B cell (primary cell): ENCODE results near the gene NDUFV3. TPM values are rescaled to one million over a fixed set of nuclear protein-coding genes. Genes with fewer than 3 reads are reported as not detected.

ENCODE experiments used
- ATAC-seq: fragments of 200-7000 bp; cut with Tn5 transposase; one replicate; pipeline ENCODE4 v1.10.0; 2021; ENCODE audit warnings: low read depth, mild to moderate bottlenecking, moderate number of reproducible peaks, moderate library complexity
- CTCF ChIA-PET: fragments of 350-600 bp; sonication (Branson Sonifier 250); formaldehyde crosslinking; loops from one replicate; lab custom pipeline; 2021; ENCODE audit warnings: antibody characterized with exemption, inconsistent platforms; lab: Charles Lee
- POLR2A ChIA-PET: fragments of 350-600 bp; sonication (Branson Sonifier 250); formaldehyde crosslinking; loops from one replicate; lab custom pipeline; 2021; ENCODE audit warnings: antibody characterized with exemption; lab: Charles Lee
- DNase-seq: peaks from one replicate; pipeline ENCODE4 v3.0.0; 2013
- H2AFZ ChIP-seq: 2 replicates; pipeline ENCODE4 v1.6.1; 2012; ENCODE audit warnings: mild to moderate bottlenecking, low read depth, low read length; ENCODE audit not compliant: insufficient read depth, poor library complexity, severe bottlenecking
- H3K27ac ChIP-seq, 2 donors: 1 replicate in 1 of 2; 2 replicates in 1 of 2; pipeline ENCODE4 v1.5.1; 2012 to 2013; ENCODE audit warnings: low read length in 2 of 2, mild to moderate bottlenecking in 2 of 2, moderate library complexity in 1 of 2
- H3K27me3 ChIP-seq, 4 experiments: fragments of 200-600 bp in 1 of 4; sonication (generic) in 1 of 4; replicated peaks in 1 of 4; 1 replicate in 2 of 4; 2 replicates in 2 of 4; pipeline versions ENCODE4 v1.6.1 to v1.7.0; 2013 to 2016; ENCODE audit warnings: low read length in 3 of 4, mild to moderate bottlenecking in 2 of 4, mixed read lengths in 1 of 4, moderate library complexity in 1 of 4; ENCODE audit not compliant: insufficient read depth in 4 of 4, control insufficient read depth in 3 of 4; ENCODE audit errors: control extremely low read depth in 1 of 4
- H3K36me3 ChIP-seq, 2 experiments: replicated peaks in 1 of 2; 1 replicate in 1 of 2; 2 replicates in 1 of 2; pipeline versions ENCODE4 v1.6.1 to v1.7.1; 2013; ENCODE audit warnings: low read length in 1 of 2; ENCODE audit not compliant: insufficient read depth in 2 of 2, control insufficient read depth in 1 of 2; ENCODE audit errors: control extremely low read depth in 1 of 2, extremely low read depth in 1 of 2
- H3K4me1 ChIP-seq, 2 donors: fragments of 200-600 bp in 1 of 2; sonication (generic) in 1 of 2; 1 replicate in 1 of 2; 2 replicates in 1 of 2; pipeline versions ENCODE4 v1.5.1 to v1.6.1; 2013 to 2017; ENCODE audit warnings: low read length in 2 of 2; ENCODE audit not compliant: control insufficient read depth in 2 of 2, insufficient read depth in 2 of 2
- H3K4me2 ChIP-seq: replicated peaks from 2 replicates; pipeline ENCODE3; 2012; ENCODE audit warnings: mild to moderate bottlenecking, low read depth, low read length; ENCODE audit not compliant: poor library complexity, severe bottlenecking
- H3K4me3 ChIP-seq, 5 experiments: fragments of 200-600 bp in 1 of 5; sonication (generic) in 1 of 5; 1 replicate in 3 of 5; 2 replicates in 2 of 5; pipeline versions ENCODE4 v1.5.1 to v1.7.0; 2011 to 2016; ENCODE audit warnings: low read length in 4 of 5, mild to moderate bottlenecking in 4 of 5, low read depth in 2 of 5, control low read depth in 1 of 5, moderate library complexity in 1 of 5; ENCODE audit not compliant: insufficient read depth in 1 of 5; ENCODE audit errors: control extremely low read depth in 1 of 5, extremely low read depth in 1 of 5
- H3K79me2 ChIP-seq: fragments of 200-600 bp; sonication (generic); one replicate; pipeline ENCODE4 v1.6.0; 2016; ENCODE audit warnings: low read length; ENCODE audit not compliant: control insufficient read depth, insufficient read depth
- H3K9ac ChIP-seq: fragments of 200-600 bp; sonication (generic); 2 replicates; pipeline ENCODE4 v1.6.1; 2017; ENCODE audit warnings: mild to moderate bottlenecking, low read length, moderate library complexity
- H3K9me3 ChIP-seq, 3 donors: one replicate each; pipeline versions ENCODE4 v1.6.1 to v1.7.1; 2013; ENCODE audit warnings: low read length in 2 of 3; ENCODE audit not compliant: control insufficient read depth in 2 of 3, insufficient read depth in 1 of 3; ENCODE audit errors: control extremely low read depth in 1 of 3
- H4K20me1 ChIP-seq: 2 replicates; pipeline ENCODE4 v1.6.0; 2012; ENCODE audit warnings: mild to moderate bottlenecking, low read length; ENCODE audit not compliant: insufficient read depth, control insufficient read depth, poor library complexity, severe bottlenecking
- H3K27ac Mint-ChIP-seq: one replicate; pipeline ENCODE4 v1.8.0; 2021; ENCODE audit warnings: mixed read lengths
- H3K27me3 Mint-ChIP-seq: one replicate; pipeline ENCODE4 v1.8.0; 2021; ENCODE audit warnings: mixed read lengths
- H3K4me1 Mint-ChIP-seq: one replicate; pipeline ENCODE4 v1.8.0; 2021; ENCODE audit warnings: mixed read lengths
- H3K4me3 Mint-ChIP-seq: one replicate; pipeline ENCODE4 v1.8.0; 2021; ENCODE audit warnings: mixed read lengths
- H3K9me3 Mint-ChIP-seq: one replicate; pipeline ENCODE4 v1.8.0; 2022; ENCODE audit warnings: mixed read lengths; ENCODE audit not compliant: insufficient read depth
- CTCF ChIP-seq: fragments of 200-600 bp; IDR thresholded peaks from one replicate; pipeline ENCODE4 v1.8.0; 2022; ENCODE audit warnings: antibody characterized with exemption, mild to moderate bottlenecking
- EZH2 ChIP-seq: IDR thresholded peaks from 2 replicates; pipeline ENCODE4 v1.6.1; 2012; ENCODE audit warnings: borderline replicate concordance, low read depth, mild to moderate bottlenecking, moderate library complexity, low read length; ENCODE audit not compliant: insufficient read depth, poor library complexity, severe bottlenecking
- WGBS: methylation state at CpG from one replicate; pipeline ENCODE4 v1.1.5; 2013; ENCODE audit warnings: missing lambda C conversion rate; ENCODE audit not compliant: insufficient coverage; 5-methylcytosine and 5-hydroxymethylcytosine counted together
- intact Hi-C: fragments of 100-400 bp; cut with micrococcal nuclease; formaldehyde crosslinking; loops from one replicate; pipeline ENCODE4 v1.10.0; 2022
- polyA plus RNA-seq: library from polyadenylated mRNA; depleted of rRNA; stranded (reverse); fragments of >200 nt; gene quantifications from 2 replicates; pipeline ENCODE4 v1.2.3, GENCODE V29; 2012
- total RNA-seq, 2 donors: library from RNA; stranded (reverse); fragments of 120-200 nt in 1 of 2; gene quantifications; 1 replicate in 1 of 2; 2 replicates in 1 of 2; pipeline versions ENCODE4 v1.2.3 to v1.2.4, GENCODE V29; 2013 to 2022

Gene NDUFV3
- total and polyA plus RNA-seq, 2 donors (not counting 1 experiment from before 2014, with no cell fraction given) = 14.0 to 29.7 TPM

GRCh38 chr21:42850463-42850862 is 42.6 kb upstream of the NDUFV3 start:
- no peak overlapping the region for H3K27ac Mint-ChIP-seq
- 99% methylated on average over 10 of the region's 10 CpGs for WGBS

GRCh38 chr21:42850866-42851391 is 42.2 kb upstream of the NDUFV3 start:
- CTCF ChIA-PET = no interaction called here
- peaks cover 0 to 73% of the 10 kb centered on the region in 2 experiments for H3K36me3 ChIP-seq
- no peak overlapping the region for H3K4me3 ChIP-seq
- Mint-ChIP-seq H3K4me3 (no peak overlapping the region), H3K27me3 (no peaks in the 10 kb centered on the region), H3K9me3 (no peaks in the 10 kb centered on the region), H3K4me1 (no peaks in the 10 kb centered on the region), H3K27ac (no peak overlapping the region)
- WGBS = 76% methylated on average over 21 of the region's 21 CpGs
- peaks cover 6% of the 10 kb centered on the region for H3K79me2 ChIP-seq
- peaks cover 0 to 3% (median 0%) of the 10 kb centered on the region in 3 donors for H3K9me3 ChIP-seq
- intact Hi-C loops = no loop called here
- no peak overlapping the region for H3K27ac ChIP-seq
- peak; percentile 54 for DNase-seq
- H2AFZ ChIP-seq = no peak overlapping the region
- no peak overlapping the region for H3K4me2 ChIP-seq
- peak; percentile 56 for TF ChIP-seq CTCF
- TF ChIP-seq EZH2 = no peak
- H3K9ac ChIP-seq = no peak overlapping the region
- no peaks in the 10 kb centered on the region for H3K27me3 ChIP-seq
- ATAC-seq = peak; percentile 53
- POLR2A ChIA-PET = no interaction called here
- no peaks in the 10 kb centered on the region for H3K4me1 ChIP-seq
- H4K20me1 ChIP-seq = peaks cover 14% of the 10 kb centered on the region

More at GRCh38 chr21:42850463-42850862, 42.6 kb upstream of the NDUFV3 start:
- no peak overlapping the region for H2AFZ ChIP-seq
- ATAC-seq (no peak), DNase-seq (no peak)
- no peak overlapping the region for H3K27ac ChIP-seq
- H3K4me2 ChIP-seq = no peak overlapping the region
- H3K4me1 ChIP-seq = no peaks in the 10 kb centered on the region
- Mint-ChIP-seq H3K9me3 (no peaks in the 10 kb centered on the region), H3K4me1 (no peaks in the 10 kb centered on the region), H3K27me3 (no peaks in the 10 kb centered on the region), H3K4me3 (no peak overlapping the region)
- H3K79me2 ChIP-seq = peaks cover 10% of the 10 kb centered on the region
- POLR2A ChIA-PET = no interaction called here
- no peak for TF ChIP-seq CTCF
- TF ChIP-seq EZH2 = no peak
- CTCF ChIA-PET = no interaction called here
- no peaks in the 10 kb centered on the region for H3K27me3 ChIP-seq
- H3K36me3 ChIP-seq = peaks cover 0 to 72% of the 10 kb centered on the region in 2 experiments
- peaks cover 19% of the 10 kb centered on the region for H4K20me1 ChIP-seq
- H3K4me3 ChIP-seq = no peak overlapping the region
- intact Hi-C loops = no loop called here
- peaks cover 0 to 3% (median 0%) of the 10 kb centered on the region in 3 donors for H3K9me3 ChIP-seq
- H3K9ac ChIP-seq = no peak overlapping the region
